A673 (cell line): Measurements from ENCODE around the gene ERI3. TPM values are rescaled to one million over a fixed set of nuclear protein-coding genes. Genes with fewer than 3 reads are reported as not detected.

Experiments
- BruUV-seq: library from RNA; stranded (reverse); fragments of 400-500 nt; replicated peaks from 2 replicates; lab custom pipeline; 2021; lab: Mats Ljungman, UMichigan
- CTCF ChIA-PET: fragments of 300-600 bp; sonication (Branson Sonifier 250); formaldehyde crosslinking; loops from one replicate; lab custom pipeline; 2022; ENCODE audit warnings: antibody characterized with exemption; lab: Charles Lee
- POLR2A ChIA-PET: fragments of 300-600 bp; sonication (Branson Sonifier 250); formaldehyde crosslinking; loops from one replicate; lab custom pipeline; 2022; ENCODE audit warnings: antibody characterized with exemption; ENCODE audit not compliant: low non-redundant PET; lab: Charles Lee
- DNase-seq: peaks from one replicate; pipeline ENCODE4 v3.0.0-alpha.2; 2015; ENCODE audit warnings: low spot score
- H3K27ac ChIP-seq: fragments of 200-600 bp; sonication (generic); 2 replicates; pipeline ENCODE4 v1.5.1; 2016; ENCODE audit warnings: mixed run types, low read depth, mild to moderate bottlenecking, mixed read lengths, antibody characterized with exemption, low read length; ENCODE audit not compliant: poor library complexity, severe bottlenecking
- H3K27me3 ChIP-seq: fragments of 200-600 bp; sonication (generic); replicated peaks from 2 replicates; pipeline ENCODE4 v1.6.1; 2017; ENCODE audit warnings: mixed run types, low read depth, mild to moderate bottlenecking, mixed read lengths, antibody characterized with exemption, low read length; ENCODE audit not compliant: insufficient read depth, poor library complexity
- H3K36me3 ChIP-seq: fragments of 200-600 bp; sonication (generic); 2 replicates; pipeline ENCODE4 v1.6.1; 2016; ENCODE audit warnings: mixed run types, mild to moderate bottlenecking, mixed read lengths, antibody characterized with exemption, low read length; ENCODE audit not compliant: insufficient read depth, poor library complexity, severe bottlenecking
- H3K4me1 ChIP-seq: fragments of 200-600 bp; sonication (generic); 2 replicates; pipeline ENCODE4 v1.6.1; 2017; ENCODE audit warnings: mixed run types, mild to moderate bottlenecking, mixed read lengths, antibody characterized with exemption, low read length; ENCODE audit not compliant: insufficient read depth, poor library complexity, severe bottlenecking
- H3K4me3 ChIP-seq: fragments of 200-600 bp; sonication (generic); 2 replicates; pipeline ENCODE4 v1.5.1; 2016; ENCODE audit warnings: low read depth, mixed run types, mild to moderate bottlenecking, mixed read lengths, low read length; ENCODE audit not compliant: poor library complexity, severe bottlenecking
- H3K9me3 ChIP-seq: fragments of 200-600 bp; sonication (generic); 2 replicates; pipeline ENCODE4 v1.6.1; 2016; ENCODE audit warnings: mixed run types, low read depth, mild to moderate bottlenecking, mixed read lengths, antibody characterized with exemption, low read length; ENCODE audit not compliant: poor library complexity, severe bottlenecking
- CTCF ChIP-seq: fragments of 300-800, 200-600 bp; sonication (generic); conservative IDR thresholded peaks from 2 replicates; pipeline ENCODE4 v1.5.1; 2017; ENCODE audit warnings: low read depth, mild to moderate bottlenecking, antibody characterized with exemption, low read length, moderate library complexity, mixed read lengths
- EZH2 ChIP-seq: fragments of 200-600 bp; sonication (generic); IDR thresholded peaks from 2 replicates; pipeline ENCODE4 v1.6.1; 2017; ENCODE audit warnings: borderline replicate concordance, low read depth, mild to moderate bottlenecking, mixed read lengths, antibody characterized with exemption, low read length; ENCODE audit not compliant: poor library complexity, severe bottlenecking
- intact Hi-C: fragments of 100-400 bp; cut with micrococcal nuclease; formaldehyde crosslinking; loops from one replicate; pipeline ENCODE4 v1.10.0; 2022; ENCODE audit not compliant: unreplicated experiment
- total RNA-seq: library from RNA; stranded (reverse); gene quantifications from 2 replicates; pipeline ENCODE4 v1.2.3, GENCODE V29; 2021

The ERI3 gene
- total RNA-seq, 1 experiment from 2014 or later, result 97.9 TPM

- Histone ChIP-seq H3K4me1 (no peaks in the 10 kb centered on the region), H3K27ac (no peak overlapping the region), H3K36me3 (no peaks in the 10 kb centered on the region), H3K27me3 (peaks cover 36% of the 10 kb centered on the region), H3K9me3 (no peaks in the 10 kb centered on the region), H3K4me3 (no peak overlapping the region)
- POLR2A ChIA-PET, result no interaction called here
- CTCF ChIA-PET, result no interaction called here
- no peak for DNase-seq
- TF ChIP-seq CTCF, result no peak
- TF ChIP-seq EZH2, result no peak
- BruUV-seq, result no TSS peak
- intact Hi-C loops, result no loop called here
Measured at GRCh38 chr1:44389437-44389836, 34.4 kb upstream of the ERI3 start.

GRCh38 chr1:44388551-44388950, 33.5 kb upstream of the ERI3 start:
- no peak overlapping the region for H3K4me3 ChIP-seq
- H3K36me3 ChIP-seq, result no peaks in the 10 kb centered on the region
- DNase-seq, result no peak
- intact Hi-C loops, result no loop called here
- POLR2A ChIA-PET, result no interaction called here
- TF ChIP-seq EZH2, result no peak
- TF ChIP-seq CTCF, result no peak
- no peaks in the 10 kb centered on the region for H3K9me3 ChIP-seq
- no peaks in the 10 kb centered on the region for H3K4me1 ChIP-seq
- BruUV-seq, result no TSS peak
- no peak overlapping the region for H3K27ac ChIP-seq
- CTCF ChIA-PET, result no interaction called here
- peaks cover 38% of the 10 kb centered on the region for H3K27me3 ChIP-seq

GRCh38 chr1:44380666-44381177, 25.7 kb upstream of the ERI3 start:
- intact Hi-C loops, result no loop called here
- BruUV-seq, result no TSS peak
- Histone ChIP-seq H3K36me3 (no peaks in the 10 kb centered on the region), H3K27ac (no peak overlapping the region), H3K4me1 (no peaks in the 10 kb centered on the region), H3K27me3 (peaks cover 13% of the 10 kb centered on the region), H3K4me3 (no peak overlapping the region), H3K9me3 (no peaks in the 10 kb centered on the region)
- CTCF ChIA-PET, result no interaction called here
- TF ChIP-seq EZH2 (no peak), CTCF (no peak)
- no peak for DNase-seq
- POLR2A ChIA-PET, result no interaction called here
